Smooth muscle cell (in vitro differentiated cells): ENCODE data around the gene RAPGEFL1. TPM values are rescaled to one million over a fixed set of nuclear protein-coding genes. Genes with fewer than 3 reads are reported as not detected.
"Not testable (repeated sequence)": the region's sequence is repeated elsewhere in the genome, so short reads cannot be mapped to it uniquely, and the experiment has no call there.

Experiments
- DNase-seq: peaks from one replicate; lab custom pipeline; 2025; ENCODE audit not compliant: unreplicated experiment; lab: John Stamatoyannopoulos, UW
- H2AFZ ChIP-seq: fragments of 200-600 bp; sonication (generic); 2 replicates; pipeline ENCODE4 v1.6.0; 2016; ENCODE audit warnings: antibody characterized with exemption, low read depth, mild to moderate bottlenecking
- H3F3A ChIP-seq: fragments of 200-600 bp; sonication (generic); 2 replicates; pipeline ENCODE4 v1.6.0; 2017; ENCODE audit warnings: antibody characterized with exemption, low read depth
- H3K27ac ChIP-seq: fragments of 200-600 bp; sonication (generic); 2 replicates; pipeline ENCODE4 v1.5.1; 2016; ENCODE audit warnings: low read depth, mild to moderate bottlenecking
- H3K27me3 ChIP-seq: fragments of 200-600 bp; sonication (generic); 2 replicates; pipeline ENCODE4 v1.6.1; 2016; ENCODE audit warnings: low read depth, mild to moderate bottlenecking
- H3K36me3 ChIP-seq: fragments of 200-600 bp; sonication (generic); 2 replicates; pipeline ENCODE4 v1.5.1; 2016; ENCODE audit warnings: low read depth
- H3K4me1 ChIP-seq: fragments of 200-600 bp; sonication (generic); 2 replicates; pipeline ENCODE4 v1.5.1; 2016; ENCODE audit warnings: low read depth
- H3K4me2 ChIP-seq: fragments of 200-600 bp; sonication (generic); 2 replicates; pipeline ENCODE4 v1.6.0; 2016; ENCODE audit warnings: mild to moderate bottlenecking
- H3K4me3 ChIP-seq: fragments of 200-600 bp; sonication (generic); 2 replicates; pipeline ENCODE4 v1.5.1; 2016; ENCODE audit warnings: mild to moderate bottlenecking
- H3K79me2 ChIP-seq: fragments of 200-600 bp; sonication (generic); 2 replicates; pipeline ENCODE4 v1.6.0; 2016; ENCODE audit warnings: low read depth, mild to moderate bottlenecking
- H3K9ac ChIP-seq: fragments of 200-600 bp; sonication (generic); 2 replicates; pipeline ENCODE4 v1.6.0; 2016; ENCODE audit warnings: low read depth
- H3K9me3 ChIP-seq: fragments of 200-600 bp; sonication (generic); replicated peaks from 2 replicates; pipeline ENCODE4 v1.5.1; 2016; ENCODE audit warnings: low read depth
- H4K20me1 ChIP-seq: fragments of 200-600 bp; sonication (generic); 2 replicates; pipeline ENCODE4 v1.6.0; 2016; ENCODE audit warnings: low read depth
- WGBS: methylation state at CpG from one replicate; pipeline ENCODE4 v1.1.7; 2016; ENCODE audit warnings: low lambda C conversion rate; 5-methylcytosine and 5-hydroxymethylcytosine counted together
- polyA plus RNA-seq: library from polyadenylated mRNA; unstranded; fragments of >200 nt; fragmentation: Nextera tagmentation; extraction: Ambion mirVana; gene quantifications from 2 replicates; pipeline ENCODE4 v1.2.1, GENCODE V29; 2016
- total RNA-seq: library from RNA; depleted of rRNA; stranded (reverse); fragments of >200 nt; gene quantifications from 2 replicates; pipeline ENCODE4 v1.2.3, GENCODE V29; 2014
- TF ChIP-seq, protein P1 (sequence below): fragments of 200-600 bp; sonication (generic); IDR thresholded peaks from 2 replicates; pipeline ENCODE4 v1.5.1; 2017; ENCODE audit warnings: borderline replicate concordance, mild to moderate bottlenecking, antibody characterized with exemption; ENCODE audit not compliant: insufficient read depth, poor library complexity, severe bottlenecking

The RAPGEFL1 gene
- total and polyA plus RNA-seq, 2 experiments from 2014 or later = 3.1 to 4.0 TPM

DNA sequence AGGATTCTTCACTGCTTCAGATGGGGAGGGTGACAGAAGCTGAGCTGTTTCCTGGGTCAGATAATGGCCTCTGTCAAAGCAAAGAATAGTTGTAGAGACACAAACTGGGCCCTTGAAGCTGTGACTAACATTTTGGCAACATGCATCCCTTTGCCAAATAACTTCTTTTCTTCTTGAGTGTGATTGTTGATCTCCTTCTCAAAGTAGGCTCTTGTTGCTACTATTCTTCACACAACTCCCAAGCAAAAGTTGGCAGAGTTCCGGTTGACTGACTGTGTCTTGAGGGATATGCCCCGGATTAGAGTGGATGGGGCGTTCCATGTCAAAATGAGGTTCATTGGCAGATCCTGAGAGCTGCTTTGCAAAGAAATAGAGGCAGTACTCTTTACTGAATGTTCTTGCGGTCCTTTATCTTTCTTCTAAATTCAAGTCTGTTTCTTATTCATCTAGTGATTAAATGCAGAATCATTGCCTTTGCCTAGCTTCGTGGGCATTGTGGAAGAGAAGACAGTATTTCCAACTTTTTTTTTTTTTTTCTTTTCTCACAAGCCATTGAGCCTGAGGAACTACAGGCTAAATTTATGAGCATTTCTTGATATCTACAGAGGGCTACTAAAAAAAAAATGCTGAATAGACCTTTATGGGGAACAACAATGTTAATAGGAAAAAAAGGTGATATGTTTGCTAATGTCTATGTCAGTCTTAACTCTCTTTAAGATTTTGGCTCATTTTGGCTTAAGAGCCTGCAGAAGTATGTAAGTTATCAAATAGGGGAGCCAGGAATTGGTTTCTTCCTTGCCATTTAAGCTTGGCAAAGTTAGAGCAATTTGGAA is 47.7 kb downstream of the RAPGEFL1 start:
- H3K4me3 ChIP-seq = no peak overlapping the region
- no peak overlapping the region for H3K9ac ChIP-seq
- no peak for DNase-seq
- H3F3A ChIP-seq = peaks cover 3% of the 10 kb centered on the region
- H4K20me1 ChIP-seq = peaks cover 70% of the 10 kb centered on the region
- no peaks in the 10 kb centered on the region for H3K36me3 ChIP-seq
- H3K27ac ChIP-seq = no peak overlapping the region
- H3K9me3 ChIP-seq = no peaks in the 10 kb centered on the region
- peaks cover 82% of the 10 kb centered on the region for H3K79me2 ChIP-seq
- no peak overlapping the region for H2AFZ ChIP-seq
- H3K4me1 ChIP-seq = no peaks in the 10 kb centered on the region
- TF ChIP-seq, protein P1, sequence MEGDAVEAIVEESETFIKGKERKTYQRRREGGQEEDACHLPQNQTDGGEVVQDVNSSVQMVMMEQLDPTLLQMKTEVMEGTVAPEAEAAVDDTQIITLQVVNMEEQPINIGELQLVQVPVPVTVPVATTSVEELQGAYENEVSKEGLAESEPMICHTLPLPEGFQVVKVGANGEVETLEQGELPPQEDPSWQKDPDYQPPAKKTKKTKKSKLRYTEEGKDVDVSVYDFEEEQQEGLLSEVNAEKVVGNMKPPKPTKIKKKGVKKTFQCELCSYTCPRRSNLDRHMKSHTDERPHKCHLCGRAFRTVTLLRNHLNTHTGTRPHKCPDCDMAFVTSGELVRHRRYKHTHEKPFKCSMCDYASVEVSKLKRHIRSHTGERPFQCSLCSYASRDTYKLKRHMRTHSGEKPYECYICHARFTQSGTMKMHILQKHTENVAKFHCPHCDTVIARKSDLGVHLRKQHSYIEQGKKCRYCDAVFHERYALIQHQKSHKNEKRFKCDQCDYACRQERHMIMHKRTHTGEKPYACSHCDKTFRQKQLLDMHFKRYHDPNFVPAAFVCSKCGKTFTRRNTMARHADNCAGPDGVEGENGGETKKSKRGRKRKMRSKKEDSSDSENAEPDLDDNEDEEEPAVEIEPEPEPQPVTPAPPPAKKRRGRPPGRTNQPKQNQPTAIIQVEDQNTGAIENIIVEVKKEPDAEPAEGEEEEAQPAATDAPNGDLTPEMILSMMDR = no peak
- no peaks in the 10 kb centered on the region for H3K27me3 ChIP-seq
- 91% methylated on average over 5 of the region's 5 CpGs for WGBS
- H3K4me2 ChIP-seq = no peak overlapping the region

DNA sequence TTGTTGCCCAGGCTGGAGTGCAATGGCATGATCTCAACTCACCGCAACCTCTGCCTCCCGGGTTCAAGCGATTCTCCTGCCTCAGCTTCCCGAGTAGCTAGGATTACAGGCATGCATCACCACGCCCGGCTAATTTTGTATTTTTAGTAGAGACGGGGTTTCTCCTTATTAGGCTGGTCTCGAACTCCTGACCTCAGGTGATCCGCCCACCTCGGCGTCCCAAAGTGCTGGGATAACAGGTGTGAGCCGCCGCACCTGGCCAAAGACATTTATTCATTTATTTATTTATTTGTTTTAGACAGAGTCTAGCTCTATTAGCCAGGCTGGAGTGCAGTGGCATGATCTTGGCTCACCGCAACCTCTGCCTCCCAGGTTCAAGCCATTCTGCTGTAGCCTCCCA is 51.9 kb downstream of the RAPGEFL1 start:
- 98% methylated on average over 14 of the region's 14 CpGs for WGBS

GRCh38 chr17:40230670-40231069 is 53.4 kb downstream of the RAPGEFL1 start:
- no peaks in the 10 kb centered on the region for H3K9me3 ChIP-seq
- no peak overlapping the region for H3K9ac ChIP-seq
- peaks cover 80% of the 10 kb centered on the region for H3K79me2 ChIP-seq
- TF ChIP-seq, protein P1 = no peak
- no peak overlapping the region for H3K4me2 ChIP-seq
- peaks cover 5% of the 10 kb centered on the region for H3F3A ChIP-seq
- H3K27me3 ChIP-seq = no peaks in the 10 kb centered on the region
- no peak overlapping the region for H3K4me3 ChIP-seq
- no peak overlapping the region for H3K27ac ChIP-seq
- peaks cover 4% of the 10 kb centered on the region for H3K36me3 ChIP-seq
- 94% methylated on average over 3 of the region's 3 CpGs for WGBS
- H4K20me1 ChIP-seq = peaks cover 92% of the 10 kb centered on the region
- no peak overlapping the region for H2AFZ ChIP-seq
- no peak for DNase-seq
- no peaks in the 10 kb centered on the region for H3K4me1 ChIP-seq

More for the DNA sequence above, 51.9 kb downstream of the RAPGEFL1 start:
- not testable (repeated sequence) for H3K27ac ChIP-seq, H3K4me1 ChIP-seq, H3K9ac ChIP-seq, DNase-seq, H3K27me3 ChIP-seq, H3K4me3 ChIP-seq, H2AFZ ChIP-seq, H3F3A ChIP-seq, H3K9me3 ChIP-seq, H3K4me2 ChIP-seq, H3K36me3 ChIP-seq
- H3K79me2 ChIP-seq = peaks cover 90% of the 10 kb centered on the region
- H4K20me1 ChIP-seq = peaks cover 93% of the 10 kb centered on the region

GRCh38 chr17:40231928-40232327 is 54.7 kb downstream of the RAPGEFL1 start:
- not testable (repeated sequence) for H3K4me3 ChIP-seq, H3K27me3 ChIP-seq, H2AFZ ChIP-seq, H3K9me3 ChIP-seq, DNase-seq, H3K36me3 ChIP-seq, H3K27ac ChIP-seq, H3K4me2 ChIP-seq, H3K4me1 ChIP-seq, H3K9ac ChIP-seq, H3F3A ChIP-seq
- WGBS = 100% methylated on average over 3 of the region's 4 CpGs
- H4K20me1 ChIP-seq = peaks cover 93% of the 10 kb centered on the region
- H3K79me2 ChIP-seq = peaks cover 80% of the 10 kb centered on the region
